Muscle of leg (tissue), 11 donors: ENCODE measurements around the gene HSD17B11. TPM values are rescaled to one million over a fixed set of nuclear protein-coding genes. Genes with fewer than 3 reads are reported as not detected.
"Not testable (repeated sequence)": the region's sequence is repeated elsewhere in the genome, so short reads cannot be mapped to it uniquely, and the experiment has no call there.

Source experiments
- DNase-seq: peaks from one replicate; pipeline ENCODE4 v3.0.0; 2013
- H3K27ac ChIP-seq: one replicate; pipeline ENCODE4 v1.5.1; 2013; ENCODE audit warnings: mild to moderate bottlenecking, low read length, control low read depth
- H3K27me3 ChIP-seq: one replicate; pipeline ENCODE4 v1.6.1; 2013; ENCODE audit warnings: low read length; ENCODE audit not compliant: control insufficient read depth, insufficient read depth
- H3K36me3 ChIP-seq: one replicate; pipeline ENCODE4 v1.6.1; 2013; ENCODE audit warnings: low read length; ENCODE audit not compliant: control insufficient read depth, insufficient read depth
- H3K4me1 ChIP-seq: one replicate; pipeline ENCODE4 v1.6.1; 2013; ENCODE audit warnings: low read length; ENCODE audit not compliant: control insufficient read depth, insufficient read depth
- H3K4me3 ChIP-seq: one replicate; pipeline ENCODE4 v1.5.1; 2013; ENCODE audit warnings: low read length, control low read depth
- H3K9me3 ChIP-seq: replicated peaks from 2 replicates; pipeline ENCODE4 v1.6.1; 2013; ENCODE audit warnings: low read depth, low read length; ENCODE audit not compliant: control insufficient read depth
- WGBS: methylation state at CpG from one replicate; pipeline ENCODE4 v1.1.5; 2013; ENCODE audit warnings: missing lambda C conversion rate; ENCODE audit not compliant: insufficient coverage; 5-methylcytosine and 5-hydroxymethylcytosine counted together
- polyA plus RNA-seq, 8 donors: library from polyadenylated mRNA; unstranded; fragments of 120-200 nt; gene quantifications; one replicate each; pipeline versions ENCODE4 v1.2.1 to v1.2.3, GENCODE V29; 2013; ENCODE audit warnings: inconsistent platforms in 1 of 8, low replicate concordance in 1 of 8; ENCODE audit not compliant: insufficient read length in 8 of 8, insufficient read depth in 1 of 8
- total RNA-seq: library from RNA; stranded (reverse); fragments of 120-200 nt; gene quantifications from one replicate; pipeline ENCODE4 v1.2.4, GENCODE V29; 2013

The HSD17B11 gene
- total and polyA plus RNA-seq, 9 donors, result 16.9 to 37.8 (median 20.7) TPM

- H3K36me3 ChIP-seq, result no peaks in the 10 kb centered on the region
- no peaks in the 10 kb centered on the region for H3K4me1 ChIP-seq
- H3K9me3 ChIP-seq, result no peaks in the 10 kb centered on the region
- no CpG with 5 or more reads among the region's 3 CpGs for WGBS
- H3K27me3 ChIP-seq, result no peaks in the 10 kb centered on the region
- no peak overlapping the region for H3K4me3 ChIP-seq
- H3K27ac ChIP-seq, result no peak overlapping the region
- no peak for DNase-seq
These were observed 18.5 kb upstream of the HSD17B11 start for GRCh38 chr4:87409420-87409939.

- H3K9me3 ChIP-seq, H3K4me1 ChIP-seq, H3K4me3 ChIP-seq, H3K36me3 ChIP-seq, H3K27ac ChIP-seq, H3K27me3 ChIP-seq, DNase-seq: not testable (repeated sequence)
- 40% methylated on average over 1 of the region's 4 CpGs for WGBS
These were observed 15.9 kb upstream of the HSD17B11 start for GRCh38 chr4:87406902-87407301.

- Histone ChIP-seq H3K4me3 (no peak overlapping the region), H3K36me3 (no peaks in the 10 kb centered on the region), H3K27me3 (no peaks in the 10 kb centered on the region), H3K4me1 (no peaks in the 10 kb centered on the region), H3K9me3 (no peaks in the 10 kb centered on the region), H3K27ac (no peak overlapping the region)
- DNase-seq, result no peak
- WGBS, result 69% methylated on average over 3 of the region's 6 CpGs
These were observed 15.5 kb upstream of the HSD17B11 start for GRCh38 chr4:87406462-87406861.

- 64% methylated on average over 2 of the region's 5 CpGs for WGBS
- H3K36me3 ChIP-seq, result no peaks in the 10 kb centered on the region
- no peak overlapping the region for H3K4me3 ChIP-seq
- H3K27ac ChIP-seq, result no peak overlapping the region
- no peaks in the 10 kb centered on the region for H3K4me1 ChIP-seq
- no peak for DNase-seq
- H3K9me3 ChIP-seq, result no peaks in the 10 kb centered on the region
- no peaks in the 10 kb centered on the region for H3K27me3 ChIP-seq
These were observed 14.3 kb upstream of the HSD17B11 start for GRCh38 chr4:87405211-87405820.

GRCh38 chr4:87403732-87404131 lies 12.7 kb upstream of the HSD17B11 start:
- not testable (repeated sequence) for H3K27ac ChIP-seq, H3K9me3 ChIP-seq, H3K27me3 ChIP-seq, H3K36me3 ChIP-seq, DNase-seq, H3K4me1 ChIP-seq, H3K4me3 ChIP-seq
- WGBS, result no CpG with 5 or more reads among the region's 1 CpG

- Histone ChIP-seq H3K4me3 (no peak overlapping the region), H3K4me1 (no peaks in the 10 kb centered on the region), H3K36me3 (no peaks in the 10 kb centered on the region), H3K27me3 (no peaks in the 10 kb centered on the region), H3K27ac (no peak overlapping the region), H3K9me3 (no peaks in the 10 kb centered on the region)
- no peak for DNase-seq
- WGBS, result 67% methylated on average over 1 of the region's 1 CpG
These were observed 9.0 kb upstream of the HSD17B11 start for GRCh38 chr4:87399954-87400353.

GRCh38 chr4:87399148-87399547 lies 8.2 kb upstream of the HSD17B11 start:
- Histone ChIP-seq H3K27ac (no peak overlapping the region), H3K9me3 (no peaks in the 10 kb centered on the region), H3K27me3 (no peaks in the 10 kb centered on the region), H3K36me3 (no peaks in the 10 kb centered on the region), H3K4me3 (no peak overlapping the region), H3K4me1 (no peaks in the 10 kb centered on the region)
- 59% methylated on average over 3 of the region's 3 CpGs for WGBS
- DNase-seq, result no peak

GRCh38 chr4:87395851-87396250 lies 4.9 kb upstream of the HSD17B11 start:
- WGBS, result 93% methylated on average over 7 of the region's 20 CpGs
- not testable (repeated sequence) for H3K27me3 ChIP-seq, H3K4me3 ChIP-seq, H3K4me1 ChIP-seq, H3K27ac ChIP-seq, DNase-seq, H3K9me3 ChIP-seq, H3K36me3 ChIP-seq

GRCh38 chr4:87395073-87395472 lies 4.1 kb upstream of the HSD17B11 start:
- not testable (repeated sequence) for H3K27me3 ChIP-seq, DNase-seq, H3K36me3 ChIP-seq, H3K9me3 ChIP-seq, H3K4me3 ChIP-seq, H3K27ac ChIP-seq, H3K4me1 ChIP-seq
- WGBS, result 92% methylated on average over 21 of the region's 23 CpGs

GRCh38 chr4:87392183-87392582 lies 1.2 kb upstream of the HSD17B11 start:
- H3K27ac ChIP-seq, result no peak overlapping the region
- DNase-seq, result no peak
- no peaks in the 10 kb centered on the region for H3K27me3 ChIP-seq
- no CpG with 5 or more reads among the region's 3 CpGs for WGBS
- no peaks in the 10 kb centered on the region for H3K36me3 ChIP-seq
- no peaks in the 10 kb centered on the region for H3K4me1 ChIP-seq
- H3K4me3 ChIP-seq, result no peak overlapping the region
- peaks cover 8% of the 10 kb centered on the region for H3K9me3 ChIP-seq

- H3K27ac ChIP-seq, result peak overlapping the region; percentile 88
- H3K9me3 ChIP-seq, result peaks cover 13% of the 10 kb centered on the region
- no peak for DNase-seq
- peak overlapping the region; percentile 85 for H3K4me3 ChIP-seq
- no peaks in the 10 kb centered on the region for H3K27me3 ChIP-seq
- H3K4me1 ChIP-seq, result no peaks in the 10 kb centered on the region
- WGBS, result 0% methylated on average over 4 of the region's 16 CpGs
- H3K36me3 ChIP-seq, result no peaks in the 10 kb centered on the region
These were observed 627 bp upstream of the HSD17B11 start for GRCh38 chr4:87391576-87392054.
